ENCODE results near the gene METTL25. TPM values are rescaled to one million over a fixed set of nuclear protein-coding genes. Genes with fewer than 3 reads are reported as not detected.
"Not testable (repeated sequence)": the region's sequence is repeated elsewhere in the genome, so short reads cannot be mapped to it uniquely, and the experiment has no call there.

Gene METTL25
- total RNA-seq, 1 donor from 2014 or later, result 14.3 TPM

DNA sequence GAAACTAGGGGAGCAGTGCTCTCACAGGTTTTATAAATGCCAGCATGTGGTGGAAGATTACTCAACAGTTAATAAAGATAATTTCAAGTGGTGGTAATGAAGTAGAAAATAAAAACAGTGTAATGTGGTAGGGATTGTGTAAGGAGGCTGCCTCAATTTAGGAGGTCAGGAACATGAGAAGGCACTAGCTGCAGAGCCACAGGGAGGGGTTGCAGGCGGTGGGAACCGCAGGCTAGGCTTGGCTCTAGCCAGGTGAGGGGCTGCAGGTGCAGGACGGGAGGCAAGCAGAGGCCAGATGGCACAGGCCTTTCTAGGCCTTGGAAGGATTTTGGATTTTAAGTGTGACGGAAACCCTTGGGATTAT is 768 bp downstream of the METTL25 start:
- peaks cover 11% of the 10 kb centered on the region for H3K36me3 Mint-ChIP-seq
- no peaks in the 10 kb centered on the region for H3K27me3 Mint-ChIP-seq
- DNase-seq (ENCODE audit: extremely low spot score, unreplicated experiment), result no peak
- no peaks in the 10 kb centered on the region for H3K9me3 Mint-ChIP-seq
- TF ChIP-seq, protein P1, sequence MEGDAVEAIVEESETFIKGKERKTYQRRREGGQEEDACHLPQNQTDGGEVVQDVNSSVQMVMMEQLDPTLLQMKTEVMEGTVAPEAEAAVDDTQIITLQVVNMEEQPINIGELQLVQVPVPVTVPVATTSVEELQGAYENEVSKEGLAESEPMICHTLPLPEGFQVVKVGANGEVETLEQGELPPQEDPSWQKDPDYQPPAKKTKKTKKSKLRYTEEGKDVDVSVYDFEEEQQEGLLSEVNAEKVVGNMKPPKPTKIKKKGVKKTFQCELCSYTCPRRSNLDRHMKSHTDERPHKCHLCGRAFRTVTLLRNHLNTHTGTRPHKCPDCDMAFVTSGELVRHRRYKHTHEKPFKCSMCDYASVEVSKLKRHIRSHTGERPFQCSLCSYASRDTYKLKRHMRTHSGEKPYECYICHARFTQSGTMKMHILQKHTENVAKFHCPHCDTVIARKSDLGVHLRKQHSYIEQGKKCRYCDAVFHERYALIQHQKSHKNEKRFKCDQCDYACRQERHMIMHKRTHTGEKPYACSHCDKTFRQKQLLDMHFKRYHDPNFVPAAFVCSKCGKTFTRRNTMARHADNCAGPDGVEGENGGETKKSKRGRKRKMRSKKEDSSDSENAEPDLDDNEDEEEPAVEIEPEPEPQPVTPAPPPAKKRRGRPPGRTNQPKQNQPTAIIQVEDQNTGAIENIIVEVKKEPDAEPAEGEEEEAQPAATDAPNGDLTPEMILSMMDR (conservative IDR thresholded peaks at IDR 0.05), result no peak
- H3K4me3 Mint-ChIP-seq, result peak overlapping the region; percentile 100
- H3K4me1 Mint-ChIP-seq (ENCODE audit: unreplicated experiment), result peaks cover 23% of the 10 kb centered on the region
- H3K27ac Mint-ChIP-seq, result peak overlapping the region; percentile 100

GRCh38 chr12:82360834-82361233 is 2.5 kb downstream of the METTL25 start:
- H3K36me3 Mint-ChIP-seq; H3K27me3 Mint-ChIP-seq; H3K4me3 Mint-ChIP-seq; H3K27ac Mint-ChIP-seq; H3K9me3 Mint-ChIP-seq; DNase-seq (ENCODE audit: extremely low spot score, unreplicated experiment): not testable (repeated sequence)
- peaks cover 23% of the 10 kb centered on the region for H3K4me1 Mint-ChIP-seq (ENCODE audit: unreplicated experiment)

GRCh38 chr12:82361461-82361915 is 3.2 kb downstream of the METTL25 start:
- no peak for DNase-seq (ENCODE audit: extremely low spot score, unreplicated experiment)
- peaks cover 7% of the 10 kb centered on the region for H3K36me3 Mint-ChIP-seq
- no peak overlapping the region for H3K27ac Mint-ChIP-seq
- H3K4me3 Mint-ChIP-seq, result no peak overlapping the region
- H3K9me3 Mint-ChIP-seq, result no peaks in the 10 kb centered on the region
- H3K27me3 Mint-ChIP-seq, result no peaks in the 10 kb centered on the region
- TF ChIP-seq, protein P1 (conservative IDR thresholded peaks at IDR 0.05), result no peak
- H3K4me1 Mint-ChIP-seq (ENCODE audit: unreplicated experiment), result peaks cover 27% of the 10 kb centered on the region

GRCh38 chr12:82363990-82364389 is 5.7 kb downstream of the METTL25 start:
- no peak overlapping the region for H3K27ac Mint-ChIP-seq
- DNase-seq (ENCODE audit: extremely low spot score, unreplicated experiment), result no peak
- TF ChIP-seq, protein P1 (conservative IDR thresholded peaks at IDR 0.05), result no peak
- peaks cover 17% of the 10 kb centered on the region for H3K4me1 Mint-ChIP-seq (ENCODE audit: unreplicated experiment)
- H3K27me3 Mint-ChIP-seq, result no peaks in the 10 kb centered on the region
- H3K4me3 Mint-ChIP-seq, result no peak overlapping the region
- no peaks in the 10 kb centered on the region for H3K9me3 Mint-ChIP-seq
- peaks cover 3% of the 10 kb centered on the region for H3K36me3 Mint-ChIP-seq

GRCh38 chr12:82366197-82366596 is 7.9 kb downstream of the METTL25 start:
- Mint-ChIP-seq H3K27me3 (no peaks in the 10 kb centered on the region), H3K27ac (no peak overlapping the region), H3K4me3 (no peak overlapping the region), H3K9me3 (no peaks in the 10 kb centered on the region), H3K4me1 (ENCODE audit: unreplicated experiment) (peaks cover 11% of the 10 kb centered on the region), H3K36me3 (peaks cover 9% of the 10 kb centered on the region)
- DNase-seq (ENCODE audit: extremely low spot score, unreplicated experiment), result no peak
- TF ChIP-seq, protein P1 (conservative IDR thresholded peaks at IDR 0.05), result no peak

GRCh38 chr12:82375201-82375600 is 16.9 kb downstream of the METTL25 start:
- no peaks in the 10 kb centered on the region for H3K27me3 Mint-ChIP-seq
- TF ChIP-seq, protein P1 (conservative IDR thresholded peaks at IDR 0.05), result no peak
- no peaks in the 10 kb centered on the region for H3K4me1 Mint-ChIP-seq (ENCODE audit: unreplicated experiment)
- H3K4me3 Mint-ChIP-seq, result no peak overlapping the region
- peaks cover 7% of the 10 kb centered on the region for H3K36me3 Mint-ChIP-seq
- H3K27ac Mint-ChIP-seq, result no peak overlapping the region
- peaks cover 10% of the 10 kb centered on the region for H3K9me3 Mint-ChIP-seq
- no peak for DNase-seq (ENCODE audit: extremely low spot score, unreplicated experiment)

Measured in type B pancreatic cell (in vitro differentiated cells).